ENCODE results near the gene CEP112. TPM values are rescaled to one million over a fixed set of nuclear protein-coding genes. Genes with fewer than 3 reads are reported as not detected.

The CEP112 gene
- total and polyA plus RNA-seq, 2 of the 13 experiments (the other 11 are each of a cell fraction or from before 2014, with no cell fraction given) = 1.2 to 3.4 TPM

- no peak for TF ChIP-seq MTERF4 (CRISPR knock-in tag; IDR thresholded peaks at IDR 0.05)
Measured at GRCh38 chr17:65786479-65786878, 405.5 kb downstream of the CEP112 start (continued).

GRCh38 chr17:65785109-65785508 lies 406.8 kb downstream of the CEP112 start:
- Histone ChIP-seq H3K4me1 (ENCODE audit: insufficient read depth, low read length) (peaks cover 43% of the 10 kb centered on the region), H4K20me1 (ENCODE audit: insufficient read depth, low read length) (no peaks in the 10 kb centered on the region), H3K36me3 (replicated peaks in 1 of 2; ENCODE audit: control insufficient read depth in 1 of 2, insufficient read depth in 2 of 2, low read length in 2 of 2) (no peaks in the 10 kb centered on the region), H3K4me3 (replicated peaks in 1 of 3; ENCODE audit: insufficient read depth in 1 of 3, low read depth in 2 of 3, low read length in 3 of 3) (no peak overlapping the region; a peak in 1 of 6 replicates), H3K27ac (ENCODE audit: extremely low read length, insufficient read depth, low read length) (peak overlapping the region; percentile 48), H3K9me3 (ENCODE audit: low read length) (no peaks in the 10 kb centered on the region), H3K27me3 (ENCODE audit: control insufficient read depth in 1 of 2, insufficient read depth in 2 of 2, low read length in 2 of 2) (no peaks in the 10 kb centered on the region), H2AFZ (ENCODE audit: low read length) (no peak overlapping the region), H3K9ac (ENCODE audit: insufficient read depth, low read depth, low read length) (no peak overlapping the region), H3K79me2 (ENCODE audit: insufficient read depth, low read length) (no peaks in the 10 kb centered on the region), H3K4me2 (ENCODE audit: low read depth, low read length) (peak overlapping the region; percentile 30)
- ChIA-PET POLR2A (interaction anchor here (1.2 kb wide), 1 partner anchor 35 kb away, joined by 3 read pairs; no protein-coding TSS in a partner anchor), CTCF (ENCODE audit: low intra/inter-chr PET ratio, low total read pairs) (no interaction called here)
- BruUV-seq (replicated peaks) = no TSS peak
- FAIRE-seq (peak; percentile 62), ATAC-seq (peak; percentile 77), DNase-seq (ENCODE audit: low spot score) (peak; percentile 95)
- intact Hi-C loops (cut with micrococcal nuclease; ENCODE audit: unreplicated experiment) = loop anchor here (2.0 kb wide), 1 partner anchor 34 kb away; no protein-coding TSS in a partner anchor
- in situ Hi-C loops (cut with HindIII; ENCODE audit: extremely low pct_ligation_motif_present, low pct_unique_long_range_greater_than_20kb) = no loop called here
- WGBS (ENCODE audit: low lambda C conversion rate) = 12% methylated on average over 1 of the region's 1 CpG
- TF ChIP-seq ZIK1 (CRISPR knock-in tag; IDR thresholded peaks at IDR 0.05; ENCODE audit: borderline replicate concordance, low read depth) (no peak), TGIF2 (CRISPR knock-in tag; IDR thresholded peaks at IDR 0.05) (no peak), ZNF776 (CRISPR knock-in tag; IDR thresholded peaks at IDR 0.05) (no peak), ZNF383 (CRISPR knock-in tag; IDR thresholded peaks at IDR 0.05; ENCODE audit: borderline replicate concordance) (no peak), ZFP1 (CRISPR knock-in tag; IDR thresholded peaks at IDR 0.05) (no peak; the same call in 1 of the 2 replicates), ZNF841 (CRISPR knock-in tag; IDR thresholded peaks at IDR 0.05; ENCODE audit: borderline replicate concordance) (no peak), ZBTB33 (CRISPR knock-in tag; IDR thresholded peaks at IDR 0.05) (no peak), EP300 (IDR thresholded peaks at IDR 0.05; ENCODE audit: low read depth in 2 of 2, low read length in 2 of 2) (peak in 1 of 2 experiments; percentile 94; a peak in 2 of 4 replicates), EP300 (CRISPR knock-in tag; IDR thresholded peaks at IDR 0.05; ENCODE audit: borderline replicate concordance) (peak; percentile 76), ZFP36 (IDR thresholded peaks at IDR 0.05; ENCODE audit: borderline replicate concordance, low read depth, low read length, partially characterized antibody) (no peak), MEF2D (CRISPR knock-in tag; IDR thresholded peaks at IDR 0.05) (peak; percentile 82), YEATS4 (CRISPR knock-in tag; IDR thresholded peaks at IDR 0.05; ENCODE audit: borderline replicate concordance) (no peak), ZNF264 (CRISPR knock-in tag; IDR thresholded peaks at IDR 0.05) (no peak), BRD4 (CRISPR knock-in tag; IDR thresholded peaks at IDR 0.05) (no peak), ZNF484 (CRISPR knock-in tag; IDR thresholded peaks at IDR 0.05; ENCODE audit: borderline replicate concordance, low read depth) (no peak), HMGA1 (CRISPR knock-in tag; conservative IDR thresholded peaks at IDR 0.05) (no peak), SMARCC2 (IDR thresholded peaks at IDR 0.05) (0 out of 2 replicates have a peak, but pooled peaks have one; percentile 17), ZSCAN9 (CRISPR knock-in tag; IDR thresholded peaks at IDR 0.05; ENCODE audit: borderline replicate concordance) (peak; percentile 88), ZBTB44 (CRISPR knock-in tag; IDR thresholded peaks at IDR 0.05) (no peak), ZFP36L1 (CRISPR knock-in tag; IDR thresholded peaks at IDR 0.05) (no peak)

Data from HepG2 (cell line).